A549 treated with CpdA at 1 μM for 4 hours (cell line): ENCODE measurements around the gene RPA3. TPM values are rescaled to one million over a fixed set of nuclear protein-coding genes. Genes with fewer than 3 reads are reported as not detected.

Experiments used
- total RNA-seq: library from RNA; stranded (reverse); fragments of 200-300 nt; extraction: Qiagen RNA extraction; gene quantifications from 5 replicates; pipeline ENCODE4 v1.2.3, GENCODE V29; 2022; ENCODE audit warnings: low read depth

Gene RPA3
- total RNA-seq, result 82.0 to 105 TPM (median 102 TPM) in 5 replicates

DNA sequence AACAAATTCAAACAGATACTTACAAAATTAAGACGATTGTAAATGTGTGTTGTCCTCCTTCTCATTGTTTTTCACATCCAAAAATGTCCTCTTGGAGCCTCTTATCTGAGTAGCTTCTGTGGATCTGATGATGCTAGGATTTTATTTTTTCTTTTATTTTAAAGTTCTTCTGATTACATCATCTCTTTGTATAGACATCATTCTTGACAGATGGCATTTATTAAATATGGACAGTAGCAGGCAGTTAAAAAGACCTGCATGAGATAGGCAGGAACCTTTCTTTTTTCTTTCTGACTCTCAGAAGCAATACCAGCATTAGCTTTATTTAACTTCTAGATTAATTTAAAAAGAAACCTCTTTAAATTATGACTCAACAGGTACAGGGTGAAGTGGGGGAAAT is at the start of gene RPA3:
Gene RPA3 (minus strand): TSS at position 116 of the 400 bp plus-strand sequence. CDS start 78,189 bp downstream, outside the sequence.

DNA sequence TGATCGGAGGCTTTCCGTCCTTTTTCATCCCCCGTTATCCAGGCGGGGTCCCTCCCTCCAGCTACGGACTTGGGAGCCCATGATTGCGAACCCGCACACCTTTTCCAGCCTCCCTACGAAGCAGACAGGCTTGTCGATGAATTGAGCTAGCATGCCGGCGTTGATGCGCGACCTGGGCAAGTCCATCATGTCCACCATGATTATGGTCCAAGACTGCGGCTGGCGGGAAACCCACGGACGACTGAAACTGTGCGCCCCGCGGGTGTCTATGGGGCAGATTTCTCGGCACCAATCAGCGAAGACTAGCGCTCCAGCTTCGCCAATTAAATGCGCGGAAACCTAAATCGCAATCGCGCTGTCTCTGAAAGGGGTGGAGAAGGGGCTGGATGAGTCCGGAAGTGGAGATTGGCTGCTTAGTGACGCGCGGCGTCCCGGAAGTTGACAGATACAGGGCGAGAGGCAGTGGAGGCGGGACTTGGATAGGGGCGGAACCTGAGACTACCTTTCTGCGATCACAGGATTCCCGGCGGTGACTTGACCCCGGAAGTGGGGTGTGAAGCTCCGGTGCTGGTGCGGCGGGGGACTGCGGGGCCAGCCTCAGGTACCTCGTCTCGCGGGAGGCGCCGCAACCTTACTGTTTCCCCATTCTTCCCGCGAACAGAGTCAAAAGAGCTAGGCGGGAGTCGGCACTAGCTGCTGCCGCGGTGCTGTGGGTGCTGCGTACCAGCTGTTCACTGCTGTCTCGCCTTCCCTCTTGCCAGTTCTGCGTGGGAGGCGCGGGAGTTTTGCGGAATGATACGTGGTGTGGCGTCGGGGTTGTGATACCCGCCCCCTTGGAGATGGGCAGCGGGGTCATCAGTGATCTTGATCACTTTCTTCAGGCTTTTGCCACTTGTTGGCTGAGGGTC is 77.9 kb downstream of the RPA3 start, which contains the start of gene UMAD1:
Gene UMAD1 (plus strand): TSS at position 532 of the 908 bp plus-strand sequence. CDS start 32,620 bp downstream, outside the sequence.

Other genes with a start within 250 kb of the RPA3 start
- gene COL28A1, start 182.7 kb downstream of the RPA3 start, total RNA-seq, result 0.33 to 1.0 TPM (median 0.65 TPM) in 5 replicates
- 16.7 to 21.2 TPM (median 18.9 TPM) in 5 replicates for gene MIOS, start 151.7 kb downstream of the RPA3 start, total RNA-seq
- gene UMAD1, start 77.9 kb downstream of the RPA3 start, total RNA-seq, result 10.3 to 12.0 TPM (median 11.7 TPM) in 5 replicates